H9 (cell line): ENCODE results near the gene DCHS1. TPM values are rescaled to one million over a fixed set of nuclear protein-coding genes. Genes with fewer than 3 reads are reported as not detected.

Experiments used
- DNase-seq: peaks from one replicate; pipeline ENCODE4 v3.0.0-alpha.2; 2017
- H2AFZ ChIP-seq: one replicate; pipeline ENCODE4 v1.6.1; 2013; ENCODE audit warnings: mild to moderate bottlenecking, low read length, control low read depth, moderate library complexity
- H2AK5ac ChIP-seq: 2 replicates; pipeline ENCODE4 v1.6.1; 2013; ENCODE audit warnings: low read length, control low read depth, mixed read lengths; ENCODE audit not compliant: insufficient read length
- H2BK120ac ChIP-seq: one replicate; pipeline ENCODE4 v1.6.1; 2013; ENCODE audit warnings: low read depth, mild to moderate bottlenecking, low read length, control low read depth, inconsistent platforms; ENCODE audit not compliant: poor library complexity, severe bottlenecking
- H2BK12ac ChIP-seq: 2 replicates; pipeline ENCODE4 v1.6.1; 2013; ENCODE audit warnings: low read length, control low read depth, mixed read lengths, low read depth; ENCODE audit not compliant: insufficient read length
- H2BK15ac ChIP-seq: 2 replicates; pipeline ENCODE4 v1.6.1; 2013; ENCODE audit warnings: low read depth, low read length, control low read depth
- H2BK20ac ChIP-seq: one replicate; pipeline ENCODE4 v1.6.1; 2013; ENCODE audit warnings: low read depth, mild to moderate bottlenecking, low read length, control low read depth, inconsistent platforms; ENCODE audit not compliant: poor library complexity, severe bottlenecking
- H2BK5ac ChIP-seq: 2 replicates; pipeline ENCODE4 v1.6.1; 2013; ENCODE audit warnings: low read length, control low read depth, mixed read lengths; ENCODE audit not compliant: insufficient read length
- H3K14ac ChIP-seq: 2 replicates; pipeline ENCODE4 v1.6.1; 2013; ENCODE audit warnings: low read length, control low read depth; ENCODE audit not compliant: insufficient read depth
- H3K18ac ChIP-seq: 2 replicates; pipeline ENCODE4 v1.6.1; 2013; ENCODE audit warnings: low read depth, mild to moderate bottlenecking, mixed read lengths, low read length, control low read depth; ENCODE audit not compliant: insufficient read length
- H3K23ac ChIP-seq: 2 replicates; pipeline ENCODE4 v1.6.1; 2013; ENCODE audit warnings: low read length, control low read depth, mixed read lengths, low read depth; ENCODE audit not compliant: insufficient read length
- H3K23me2 ChIP-seq: 2 replicates; pipeline ENCODE4 v1.6.1; 2013; ENCODE audit warnings: low read depth, mild to moderate bottlenecking, mixed read lengths, low read length, control low read depth; ENCODE audit not compliant: insufficient read length, poor library complexity, severe bottlenecking
- H3K27ac ChIP-seq: 2 replicates; pipeline ENCODE4 v1.5.1; 2013; ENCODE audit warnings: low read length, control low read depth, mixed read lengths, low read depth; ENCODE audit not compliant: insufficient read length
- H3K27me3 ChIP-seq: 2 replicates; pipeline ENCODE4 v1.6.1; 2013; ENCODE audit warnings: low read length, control low read depth, inconsistent platforms; ENCODE audit not compliant: insufficient read depth
- H3K4ac ChIP-seq: 2 replicates; pipeline ENCODE4 v1.6.1; 2013; ENCODE audit warnings: low read depth, mild to moderate bottlenecking, control low read depth, inconsistent platforms, low read length, moderate library complexity
- H3K4me1 ChIP-seq: 2 replicates; pipeline ENCODE4 v1.6.1; 2013; ENCODE audit warnings: low read length, control low read depth, inconsistent platforms; ENCODE audit not compliant: insufficient read depth
- H3K4me2 ChIP-seq: 2 replicates; pipeline ENCODE4 v1.6.1; 2013; ENCODE audit warnings: low read length, control low read depth, mixed read lengths; ENCODE audit not compliant: insufficient read length, insufficient read depth
- H3K56ac ChIP-seq: 2 replicates; pipeline ENCODE4 v1.6.1; 2013; ENCODE audit warnings: low read depth, mild to moderate bottlenecking, mixed read lengths, low read length, control low read depth; ENCODE audit not compliant: insufficient read length
- H3K79me1 ChIP-seq: 2 replicates; pipeline ENCODE4 v1.6.1; 2013; ENCODE audit warnings: low read depth, mild to moderate bottlenecking, moderate library complexity, low read length, control low read depth, inconsistent platforms; ENCODE audit not compliant: insufficient read depth, poor library complexity, severe bottlenecking
- H3K79me2 ChIP-seq: 2 replicates; pipeline ENCODE4 v1.6.1; 2013; ENCODE audit warnings: low read length, control low read depth, inconsistent platforms; ENCODE audit not compliant: insufficient read depth
- H3K9ac ChIP-seq: 2 replicates; pipeline ENCODE4 v1.6.1; 2013; ENCODE audit warnings: low read length, control low read depth, mixed read lengths; ENCODE audit not compliant: insufficient read length; ENCODE audit errors: extremely low read depth
- H3K9me3 ChIP-seq: one replicate; pipeline ENCODE4 v1.6.1; 2013; ENCODE audit warnings: low read depth, low read length, inconsistent platforms; ENCODE audit not compliant: control insufficient read depth
- H3T11ph ChIP-seq: one replicate; pipeline ENCODE4 v1.6.1; 2013; ENCODE audit warnings: mild to moderate bottlenecking, low read length, control low read depth, inconsistent platforms
- H4K20me1 ChIP-seq: one replicate; pipeline ENCODE4 v1.6.1; 2013; ENCODE audit not compliant: control insufficient read depth, insufficient read length, insufficient read depth
- H4K5ac ChIP-seq: 2 replicates; pipeline ENCODE4 v1.6.1; 2013; ENCODE audit warnings: low read depth, mild to moderate bottlenecking, mixed read lengths, low read length, control low read depth; ENCODE audit not compliant: insufficient read length
- H4K8ac ChIP-seq: replicated peaks from 2 replicates; pipeline ENCODE4 v1.6.1; 2013; ENCODE audit warnings: low read length, control low read depth, mixed read lengths, low read depth; ENCODE audit not compliant: insufficient read length
- H4K91ac ChIP-seq: 2 replicates; pipeline ENCODE4 v1.6.1; 2013; ENCODE audit warnings: low read depth, mild to moderate bottlenecking, moderate library complexity, mixed read lengths, low read length, control low read depth; ENCODE audit not compliant: insufficient read length
- H3K27ac Mint-ChIP-seq, 3 experiments: 2 replicates in 2 of 3; 3 replicates in 1 of 3; pipeline ENCODE4 v1.8.0; 2020 to 2021; ENCODE audit warnings: mixed read lengths in 3 of 3, mild to moderate bottlenecking in 1 of 3, moderate library complexity in 1 of 3
- H3K27me3 Mint-ChIP-seq: 2 replicates; pipeline ENCODE4 v1.8.0; 2021; ENCODE audit warnings: low read depth, mild to moderate bottlenecking, moderate library complexity, mixed read lengths
- H3K36me3 Mint-ChIP-seq, 3 experiments: 2 replicates in 2 of 3; 3 replicates in 1 of 3; pipeline ENCODE4 v1.8.0; 2020 to 2021; ENCODE audit warnings: low read depth in 3 of 3, mixed read lengths in 3 of 3; ENCODE audit not compliant: insufficient read depth in 1 of 3
- H3K4me1 Mint-ChIP-seq, 2 experiments: 2 replicates each; pipeline ENCODE4 v1.8.0; 2020; ENCODE audit warnings: mixed read lengths in 2 of 2
- H3K4me3 Mint-ChIP-seq, 2 experiments: 2 replicates in 1 of 2; 3 replicates in 1 of 2; pipeline ENCODE4 v1.8.0; 2020 to 2021; ENCODE audit warnings: mild to moderate bottlenecking in 2 of 2, mixed read lengths in 2 of 2, moderate library complexity in 1 of 2
- H3K9me3 Mint-ChIP-seq, 2 experiments: 2 replicates in 1 of 2; 3 replicates in 1 of 2; pipeline ENCODE4 v1.8.0; 2020; ENCODE audit warnings: mild to moderate bottlenecking in 2 of 2, mixed read lengths in 2 of 2, moderate library complexity in 1 of 2
- WGBS: extraction: QIAGEN DNeasy Blood & Tissue Kit; methylation state at CpG from one replicate; pipeline ENCODE4 v1.1.7; 2013; ENCODE audit warnings: missing lambda C conversion rate, low lambda C conversion rate, mixed read lengths; ENCODE audit not compliant: insufficient read length; ENCODE audit errors: extremely low coverage; 5-methylcytosine and 5-hydroxymethylcytosine counted together
- total RNA-seq: library from RNA; stranded (reverse); gene quantifications from 2 replicates; pipeline ENCODE4 v1.2.1, GENCODE V29; 2021
- TF ChIP-seq, protein P1 (sequence below): fragments of 200-600 bp; sonication (generic); conservative IDR thresholded peaks from 3 replicates; pipeline ENCODE4 v1.8.0; 2021; ENCODE audit warnings: antibody characterized with exemption, mild to moderate bottlenecking

The DCHS1 gene
- total RNA-seq, 1 experiment from 2014 or later = 12.5 TPM

DNA sequence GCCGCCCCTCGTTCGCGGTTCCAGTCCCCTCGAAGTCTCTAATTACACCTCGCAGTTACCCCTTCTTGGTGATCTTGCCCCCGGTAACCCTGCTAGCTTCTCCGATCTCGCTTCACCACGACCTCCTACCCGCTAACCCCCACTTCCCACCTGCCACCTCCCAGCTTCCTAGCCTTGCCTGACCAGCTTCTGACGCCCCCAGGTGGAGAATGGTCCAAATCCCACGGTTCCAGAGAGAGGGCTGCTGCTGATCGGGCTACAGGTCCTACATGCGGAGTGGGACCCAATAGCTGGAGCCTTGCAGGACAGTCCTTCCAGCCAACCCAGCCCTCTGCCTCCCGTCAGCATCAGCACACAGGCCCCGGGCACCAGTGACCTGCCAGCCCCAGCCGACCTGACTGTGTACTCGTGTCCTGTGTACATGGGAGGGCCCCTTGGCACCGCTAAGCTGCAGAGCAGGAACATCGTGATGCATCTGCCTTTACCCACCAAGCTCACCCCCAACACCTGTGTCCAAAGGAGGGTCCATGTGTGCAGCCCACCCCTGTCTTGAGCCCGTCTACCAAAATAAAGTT is 84.1 kb downstream of the DCHS1 start:
- Histone ChIP-seq H2AK5ac (no peak overlapping the region), H3K9me3 (no peaks in the 10 kb centered on the region), H4K8ac (no peak overlapping the region), H3K23me2 (no peaks in the 10 kb centered on the region), H2AFZ (no peak overlapping the region), H3K4ac (no peak overlapping the region), H3K14ac (no peak overlapping the region; the same call in 1 of the 2 replicates), H3K79me2 (no peaks in the 10 kb centered on the region), H3K18ac (no peak overlapping the region), H3K4me1 (peaks cover 4% of the 10 kb centered on the region; the same call in 1 of the 2 replicates), H4K5ac (no peak overlapping the region), H2BK12ac (no peak overlapping the region), H3K79me1 (no peaks in the 10 kb centered on the region), H2BK120ac (no peak overlapping the region), H3K56ac (no peak overlapping the region), H3K27me3 (no peaks in the 10 kb centered on the region), H3T11ph (no peak overlapping the region), H3K9ac (no peak overlapping the region), H2BK15ac (no peak overlapping the region), H3K23ac (no peak overlapping the region), H3K4me2 (no peak overlapping the region), H4K20me1 (no peaks in the 10 kb centered on the region), H2BK5ac (no peak overlapping the region), H3K27ac (no peak overlapping the region), H4K91ac (no peak overlapping the region), H2BK20ac (no peak overlapping the region)
- Mint-ChIP-seq H3K27ac (no peak overlapping the region), H3K27me3 (no peaks in the 10 kb centered on the region), H3K36me3 (no peaks in the 10 kb centered on the region; a peak in 2 of 7 replicates), H3K4me1 (peaks cover 8 to 11% of the 10 kb centered on the region in 2 experiments), H3K9me3 (no peaks in the 10 kb centered on the region; a peak in 2 of 5 replicates), H3K4me3 (no peak overlapping the region)
- peak; percentile 64 for DNase-seq
- no CpG with 5 or more reads among the region's 22 CpGs for WGBS
- TF ChIP-seq, protein P1, sequence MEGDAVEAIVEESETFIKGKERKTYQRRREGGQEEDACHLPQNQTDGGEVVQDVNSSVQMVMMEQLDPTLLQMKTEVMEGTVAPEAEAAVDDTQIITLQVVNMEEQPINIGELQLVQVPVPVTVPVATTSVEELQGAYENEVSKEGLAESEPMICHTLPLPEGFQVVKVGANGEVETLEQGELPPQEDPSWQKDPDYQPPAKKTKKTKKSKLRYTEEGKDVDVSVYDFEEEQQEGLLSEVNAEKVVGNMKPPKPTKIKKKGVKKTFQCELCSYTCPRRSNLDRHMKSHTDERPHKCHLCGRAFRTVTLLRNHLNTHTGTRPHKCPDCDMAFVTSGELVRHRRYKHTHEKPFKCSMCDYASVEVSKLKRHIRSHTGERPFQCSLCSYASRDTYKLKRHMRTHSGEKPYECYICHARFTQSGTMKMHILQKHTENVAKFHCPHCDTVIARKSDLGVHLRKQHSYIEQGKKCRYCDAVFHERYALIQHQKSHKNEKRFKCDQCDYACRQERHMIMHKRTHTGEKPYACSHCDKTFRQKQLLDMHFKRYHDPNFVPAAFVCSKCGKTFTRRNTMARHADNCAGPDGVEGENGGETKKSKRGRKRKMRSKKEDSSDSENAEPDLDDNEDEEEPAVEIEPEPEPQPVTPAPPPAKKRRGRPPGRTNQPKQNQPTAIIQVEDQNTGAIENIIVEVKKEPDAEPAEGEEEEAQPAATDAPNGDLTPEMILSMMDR = no peak; the same call in 2 of the 3 replicates

Other genes with a start within 250 kb of the DCHS1 start
- 34.8 and 37.0 TPM in 2 replicates for gene APBB1, start 236.7 kb downstream of the DCHS1 start, total RNA-seq
- 1.0 and 1.2 TPM in 2 replicates for gene HPX, start 214.8 kb downstream of the DCHS1 start, total RNA-seq
- 12.3 and 14.4 TPM in 2 replicates for gene TRIM3, start 181.9 kb downstream of the DCHS1 start, total RNA-seq
- gene ARFIP2, start 174.5 kb downstream of the DCHS1 start, total RNA-seq = 50.4 and 55.1 TPM in 2 replicates
- gene TIMM10B, start 174.3 kb downstream of the DCHS1 start, total RNA-seq = 49.9 and 50.3 TPM in 2 replicates
- gene DNHD1, start 158.5 kb downstream of the DCHS1 start, total RNA-seq = 3.5 TPM in 2 replicates
- 14.2 and 16.0 TPM in 2 replicates for gene RRP8, start 52.2 kb downstream of the DCHS1 start, total RNA-seq
- gene ILK, start 52.0 kb downstream of the DCHS1 start, total RNA-seq = 96.2 and 100 TPM in 2 replicates
- gene TAF10, start 43.6 kb downstream of the DCHS1 start, total RNA-seq = 198 and 207 TPM in 2 replicates
- gene TPP1, start 36.4 kb downstream of the DCHS1 start, total RNA-seq = 37.2 and 37.5 TPM in 2 replicates
- 75.5 and 85.3 TPM in 2 replicates for gene MRPL17, start 27.5 kb upstream of the DCHS1 start, total RNA-seq
- gene OR2AG2, start 116.2 kb upstream of the DCHS1 start, total RNA-seq = 0.26 and 0.33 TPM in 2 replicates
- gene OR2AG1, start 127.2 kb upstream of the DCHS1 start, total RNA-seq = not detected in 2 replicates
- gene OR6A2, start 143.9 kb upstream of the DCHS1 start, total RNA-seq = 0.33 and 0.35 TPM in 2 replicates
- not detected in 2 replicates for gene OR10A5, start 189.9 kb upstream of the DCHS1 start, total RNA-seq
- not detected in 2 replicates for gene OR10A2, start 207.2 kb upstream of the DCHS1 start, total RNA-seq
- not detected in 2 replicates for gene OR10A4, start 220.8 kb upstream of the DCHS1 start, total RNA-seq
- gene OR2D2, start 236.7 kb upstream of the DCHS1 start, total RNA-seq = 0.26 and 0.79 TPM in 2 replicates